Right ventricle myocardium superior (tissue), 1 donor: Measurements from ENCODE around the gene ACOT13. TPM values are rescaled to one million over a fixed set of nuclear protein-coding genes. Genes with fewer than 3 reads are reported as not detected.
"Not testable (repeated sequence)": the region's sequence is repeated elsewhere in the genome, so short reads cannot be mapped to it uniquely, and the experiment has no call there.

Experiments used
- ATAC-seq: fragments of 200-7000 bp; cut with Tn5 transposase; one replicate; pipeline ENCODE4 v1.9.1; 2020; ENCODE audit warnings: mild to moderate bottlenecking; ENCODE audit not compliant: poor library complexity
- DNase-seq: peaks from one replicate; pipeline ENCODE4 v3.0.0-alpha.2; 2020
- intact Hi-C: fragments of 100-400 bp; cut with DNase I; formaldehyde crosslinking; loops from one replicate; pipeline ENCODE4 v1.11.2; 2022
- long read RNA-seq: library from polyadenylated mRNA; unstranded; transcript quantifications from one replicate; pipeline ENCODE4 v2.0.0, GENCODE V29; 2021
- total RNA-seq: library from RNA; stranded (reverse); fragmentation: NEBNext Ultra II Directional; extraction: Animal tissue kit (Norgen Biotek cat#: 25700); gene quantifications from one replicate; pipeline ENCODE4 v1.2.1, GENCODE V29; 2021
- donor health status: DM: no; HTN: yes; CAD: no; lungs with severe emphysema.

Gene ACOT13
- total RNA-seq = 74.3 TPM
- long read RNA-seq, full-length matches to known transcripts = 48 of 53 reads
- long read RNA-seq, partial matches to known transcripts = 0 of 53 reads
- long read RNA-seq, other reads (novel, unspliced or antisense) = 5 of 53 reads

GRCh38 chr6:24666641-24667377 lies at the start of gene ACOT13, which contains the start of gene TDP2:
Gene ACOT13, plus strand, starts transcription at chr6:24667077. Its CDS starts 187 bp downstream, at chr6:24667264.
Gene TDP2, minus strand, starts transcription at chr6:24666899. Its CDS starts 37 bp downstream, at chr6:24666862.
- intact Hi-C loops = no loop called here
- DNase-seq (peak; percentile 98), ATAC-seq (peak; percentile 100)

DNA sequence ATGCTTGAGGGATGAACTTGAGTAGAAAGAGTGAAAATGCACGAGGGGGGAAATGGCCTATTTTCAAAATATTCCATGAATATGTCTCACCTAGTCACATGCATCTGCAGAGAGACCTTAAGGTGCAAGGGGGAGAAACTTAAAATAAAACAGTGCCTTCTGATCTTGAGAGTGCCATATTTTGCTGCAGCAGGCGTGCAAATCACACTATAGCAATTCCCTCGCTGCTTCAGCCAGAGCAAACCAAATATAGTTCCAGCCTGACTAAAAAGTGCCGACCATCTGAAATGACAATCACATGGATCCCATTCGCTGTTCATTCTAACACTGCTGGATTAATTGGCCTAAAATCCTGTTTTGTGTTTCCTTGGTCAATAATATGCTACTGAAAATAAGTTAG lies 47.2 kb upstream of the ACOT13 start:
- ATAC-seq = no peak

DNA sequence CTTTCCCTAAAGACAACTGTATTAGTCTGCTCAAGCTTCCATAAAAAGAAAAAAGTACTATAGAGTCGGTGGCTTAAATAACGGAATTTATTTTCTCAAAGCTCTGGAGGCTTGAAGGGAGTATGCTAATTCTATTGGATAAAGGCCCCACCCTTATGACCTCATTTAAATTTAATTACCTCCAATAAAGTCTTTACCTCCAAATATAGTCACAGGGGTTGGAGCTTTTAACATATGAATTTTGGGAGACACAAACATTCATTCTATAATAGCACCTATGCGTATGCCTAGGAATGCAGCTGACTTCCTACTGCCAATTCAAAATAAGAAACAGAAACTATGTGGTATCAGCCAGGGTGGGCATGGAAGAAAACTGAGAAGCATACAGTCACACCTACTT lies 46.2 kb upstream of the ACOT13 start:
- intact Hi-C loops = no loop called here
- ATAC-seq (no peak), DNase-seq (no peak)

More for the DNA sequence above, 47.2 kb upstream of the ACOT13 start:
- intact Hi-C loops = no loop called here
- no peak for DNase-seq

DNA sequence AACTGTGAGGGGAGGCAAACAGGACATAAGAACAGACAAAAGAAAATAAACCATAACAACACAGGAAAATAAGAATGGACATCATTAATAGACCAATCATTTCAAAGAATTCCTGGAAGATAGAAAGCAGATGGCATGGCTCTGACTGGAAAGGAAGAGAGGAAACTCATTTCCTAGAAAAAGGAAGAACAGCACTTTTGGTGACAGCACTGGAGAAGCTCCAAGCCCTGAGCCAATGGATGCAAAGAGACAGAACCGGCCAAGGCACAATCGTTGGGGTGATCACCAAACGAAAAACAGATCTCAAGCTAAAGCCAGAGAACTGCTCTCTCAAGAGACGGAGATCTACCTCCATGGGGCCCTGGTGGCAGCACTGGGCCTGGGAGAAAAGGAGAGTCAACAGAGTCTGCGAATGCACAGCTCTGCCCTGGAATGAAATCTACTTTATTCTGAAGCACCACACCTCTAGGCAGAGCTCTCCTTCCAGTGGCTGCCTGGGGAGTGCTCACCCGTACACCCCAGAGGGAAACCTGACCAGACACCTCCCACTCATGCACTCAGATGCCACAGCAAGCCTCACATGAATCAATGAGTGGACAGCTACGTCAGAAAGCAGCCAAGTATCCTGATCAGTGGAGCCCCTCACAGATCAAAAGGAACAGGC lies 45.1 kb upstream of the ACOT13 start:
- ATAC-seq = no peak
- DNase-seq = no peak
- intact Hi-C loops = no loop called here

DNA sequence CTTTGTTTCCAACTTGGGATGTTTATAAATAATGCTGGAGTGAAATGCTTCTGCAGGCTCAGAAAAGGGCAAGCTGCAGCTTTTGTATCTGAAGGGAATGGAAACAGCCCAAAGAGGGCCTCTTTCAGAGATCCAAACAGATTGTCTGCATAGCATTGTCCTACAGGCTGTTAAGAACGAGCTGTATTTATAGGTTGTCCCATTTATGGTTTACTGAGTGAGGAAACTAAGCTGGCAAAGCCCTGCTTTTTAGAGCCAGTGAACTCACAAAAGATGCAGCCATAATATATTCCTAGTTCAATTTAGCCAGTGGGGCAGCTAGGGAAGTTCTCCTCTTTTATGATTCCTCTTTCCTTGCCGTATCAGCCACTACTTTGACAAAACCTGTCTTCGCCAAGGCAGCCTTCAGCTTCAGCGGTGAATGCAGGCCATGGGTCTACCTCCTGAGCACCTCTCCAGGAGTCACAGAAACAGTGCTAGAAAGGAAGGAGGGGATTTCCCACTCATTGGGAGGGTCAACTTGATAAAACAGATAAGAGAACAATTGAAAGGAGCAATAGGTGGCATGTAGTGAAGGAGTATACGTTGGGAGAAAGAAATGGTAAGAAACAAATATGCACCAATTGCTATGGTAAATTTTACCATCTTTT lies 35.9 kb upstream of the ACOT13 start:
- intact Hi-C loops = no loop called here
- ATAC-seq (no peak), DNase-seq (no peak)

- DNase-seq = no peak
- intact Hi-C loops = no loop called here
- peak; percentile 52 for ATAC-seq
Measured at GRCh38 chr6:24631671-24632070, 35.2 kb upstream of the ACOT13 start.

DNA sequence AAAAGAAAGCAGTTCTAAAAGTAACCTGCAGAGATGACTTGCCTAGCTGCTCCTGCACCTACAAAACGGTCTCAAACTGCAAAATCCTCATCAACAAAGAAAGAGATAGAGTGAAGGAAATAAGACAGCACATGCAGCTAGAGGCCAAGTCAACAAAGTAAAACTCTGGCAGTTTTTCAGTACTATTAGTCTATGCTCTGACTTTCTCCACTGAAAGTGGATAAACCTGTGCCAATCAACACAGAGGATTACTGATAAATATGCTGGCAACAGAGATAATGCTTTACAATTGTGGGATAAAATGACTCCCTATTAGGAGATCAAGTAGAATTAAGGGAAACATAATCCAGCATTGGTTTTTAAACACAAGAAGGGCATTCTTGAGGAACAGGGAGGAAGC lies 34.3 kb upstream of the ACOT13 start:
- intact Hi-C loops = no loop called here
- ATAC-seq (no peak), DNase-seq (no peak)

- no peak for ATAC-seq
- intact Hi-C loops = no loop called here
Measured at GRCh38 chr6:24636681-24637080, 30.2 kb upstream of the ACOT13 start.

DNA sequence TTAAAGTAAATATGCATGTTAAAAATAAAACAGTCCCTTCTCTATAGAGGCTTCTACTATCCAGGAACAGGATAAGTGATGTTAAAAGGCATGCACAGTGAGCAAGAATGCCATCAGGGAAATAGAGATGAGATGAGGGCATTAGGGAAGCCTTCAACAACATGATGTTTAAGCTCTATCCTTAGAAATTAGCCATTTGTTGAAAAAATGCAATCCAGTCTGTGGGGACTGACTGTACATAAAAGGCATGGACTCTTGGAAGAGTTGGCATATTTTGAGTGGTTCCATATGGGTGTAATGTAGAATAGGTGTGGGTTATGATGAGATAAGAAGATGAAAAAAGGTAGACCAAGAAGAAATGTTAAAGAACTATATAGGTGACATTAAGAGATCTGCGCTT lies 26.7 kb upstream of the ACOT13 start:
- intact Hi-C loops = no loop called here
- ATAC-seq (no peak), DNase-seq (no peak)

More at GRCh38 chr6:24636681-24637080, 30.2 kb upstream of the ACOT13 start:
- no peak for DNase-seq

- DNase-seq, ATAC-seq, intact Hi-C loops: not testable (repeated sequence)
Measured at GRCh38 chr6:24640631-24641030, 26.2 kb upstream of the ACOT13 start.

DNA sequence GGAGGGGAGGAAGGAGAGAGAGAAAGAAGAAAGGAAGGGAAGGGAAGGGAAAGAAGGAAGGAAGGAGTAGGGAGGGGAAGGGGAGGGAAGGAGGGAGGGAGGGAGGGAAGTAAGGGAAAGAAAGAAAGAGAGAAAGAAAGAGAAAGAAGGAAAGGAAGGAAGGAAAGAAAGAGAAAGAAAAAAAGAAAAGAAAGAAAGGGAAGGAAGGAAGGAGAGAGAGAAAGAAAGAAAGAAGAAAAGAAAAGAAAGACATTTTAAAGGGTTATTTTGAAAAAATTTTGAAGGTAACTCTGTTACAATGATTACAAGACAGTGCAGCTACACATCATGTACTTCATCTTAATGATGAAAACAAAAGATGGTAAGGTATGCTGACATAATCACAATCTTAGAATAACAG lies 24.8 kb upstream of the ACOT13 start:
- ATAC-seq = no peak
- intact Hi-C loops = no loop called here
- DNase-seq = no peak

DNA sequence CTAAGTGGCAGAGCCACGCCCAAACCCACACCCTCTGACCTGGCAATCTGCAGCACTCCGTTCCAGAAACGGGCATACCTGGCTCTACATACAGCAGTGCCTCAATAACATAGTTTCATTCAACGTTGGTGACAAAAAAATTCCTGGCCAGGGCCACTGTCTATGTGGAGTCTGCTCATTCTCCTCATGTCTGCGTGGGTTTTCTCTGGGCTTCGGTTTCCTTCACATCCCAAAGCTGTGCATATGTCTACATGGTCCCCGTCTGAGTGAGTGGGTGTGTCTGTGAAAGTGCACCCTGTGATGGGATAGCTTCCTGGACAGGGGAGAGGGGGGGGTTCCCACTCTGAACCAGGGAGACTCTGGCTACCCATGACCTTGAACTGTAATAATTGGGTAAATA lies 23.0 kb upstream of the ACOT13 start:
- intact Hi-C loops = no loop called here
- ATAC-seq = no peak
- DNase-seq = no peak

- no peak for DNase-seq
- intact Hi-C loops = no loop called here
- ATAC-seq = no peak
Measured at GRCh38 chr6:24644377-24644776, 22.5 kb upstream of the ACOT13 start.

- DNase-seq (no peak), ATAC-seq (no peak)
- intact Hi-C loops = no loop called here
Measured at GRCh38 chr6:24646771-24647170, 20.1 kb upstream of the ACOT13 start.

- ATAC-seq = no peak
- DNase-seq = no peak
- intact Hi-C loops = no loop called here
Measured at GRCh38 chr6:24648276-24648675, 18.6 kb upstream of the ACOT13 start.

- ATAC-seq = no peak
Measured at GRCh38 chr6:24649691-24650090, 17.2 kb upstream of the ACOT13 start.

DNA sequence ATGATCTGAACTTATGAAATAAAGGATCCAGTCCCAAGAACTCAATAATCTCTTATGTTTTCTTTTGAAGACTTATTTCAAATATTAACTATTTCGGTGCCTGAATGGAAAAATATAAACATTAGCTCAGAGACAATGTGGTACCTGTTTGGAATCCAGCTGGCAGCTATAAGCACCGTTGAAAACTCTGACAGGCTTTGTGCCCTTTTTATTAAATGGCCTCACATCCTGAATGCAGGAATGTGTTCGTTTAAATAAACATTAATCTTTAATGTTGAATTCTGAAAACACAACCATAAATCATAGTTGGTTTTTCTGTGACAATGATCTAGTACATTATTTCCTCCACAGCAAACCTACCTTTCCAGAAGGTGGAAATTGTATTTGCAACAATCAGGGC lies 16.5 kb upstream of the ACOT13 start:
- intact Hi-C loops = no loop called here
- DNase-seq (no peak), ATAC-seq (no peak)

More at GRCh38 chr6:24649691-24650090, 17.2 kb upstream of the ACOT13 start:
- intact Hi-C loops = no loop called here
- no peak for DNase-seq

DNA sequence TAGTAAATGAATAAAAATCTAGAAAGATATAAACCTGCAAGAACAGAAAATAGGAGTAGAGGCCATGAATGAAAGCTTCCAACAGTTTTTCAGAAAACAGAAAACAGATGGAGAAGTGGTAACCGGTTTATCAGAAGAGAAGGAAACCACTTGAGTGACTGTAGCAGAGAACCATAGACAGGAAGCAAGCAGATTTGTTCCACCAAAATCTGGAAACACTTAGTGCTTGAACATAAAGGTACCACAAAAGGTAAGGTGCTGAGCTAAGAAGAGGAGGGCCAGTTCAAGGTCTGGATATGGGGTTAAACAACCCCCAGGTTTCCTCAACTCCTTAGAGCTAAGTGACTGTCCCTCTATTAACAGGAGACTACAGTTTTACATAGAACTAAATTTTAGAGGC lies 11.7 kb upstream of the ACOT13 start:
- intact Hi-C loops = no loop called here
- DNase-seq (no peak), ATAC-seq (no peak)
